HepG2 (cell line): ENCODE results near the gene SAPCD1. TPM values are rescaled to one million over a fixed set of nuclear protein-coding genes. Genes with fewer than 3 reads are reported as not detected.

Experiments
- CEBPZ ChIP-seq: IDR thresholded peaks from 2 replicates; pipeline ENCODE4 v1.6.1; 2012; ENCODE audit warnings: low read length, improper control_type of control experiment
- E2F2 ChIP-seq: sonication (generic); formaldehyde crosslinking; IDR thresholded peaks from 2 replicates; pipeline ENCODE4 v1.4.0; 2020; ENCODE audit warnings: missing genetic modification reagents, borderline replicate concordance
- FOXJ3 ChIP-seq: sonication (generic); formaldehyde crosslinking; IDR thresholded peaks from 2 replicates; pipeline ENCODE4 v1.4.0; 2020; ENCODE audit warnings: missing genetic modification reagents, mild to moderate bottlenecking, borderline replicate concordance
- FOXP1 ChIP-seq, 2 experiments: fragments of 450-650 bp in 1 of 2; IDR thresholded peaks; 2 replicates each; pipeline ENCODE4 v1.6.1; 2017 to 2018; ENCODE audit warnings: antibody characterized with exemption in 1 of 2
- GABPA ChIP-seq, 2 experiments: IDR thresholded peaks; 2 replicates each; pipeline ENCODE4 v1.6.1; 2011 to 2016; ENCODE audit warnings: low read depth in 2 of 2, low read length in 1 of 2, missing biosample characterization in 1 of 2, missing genetic modification characterization in 1 of 2
- NFYB ChIP-seq: sonication (generic); formaldehyde crosslinking; IDR thresholded peaks from 2 replicates; pipeline ENCODE4 v1.4.0; 2020; ENCODE audit warnings: missing genetic modification reagents
- PCBP1 ChIP-seq: fragments of 200-400 bp; formaldehyde crosslinking; IDR thresholded peaks from 2 replicates; pipeline ENCODE4 v1.6.1; 2017; ENCODE audit warnings: mild to moderate bottlenecking, low read depth, low read length, borderline replicate concordance
- PHF20 ChIP-seq: sonication (generic); formaldehyde crosslinking; IDR thresholded peaks from 2 replicates; pipeline ENCODE4 v1.5.0; 2020; ENCODE audit warnings: mild to moderate bottlenecking, missing genetic modification reagents
- RAD21 ChIP-seq: fragments of 450-650 bp; formaldehyde crosslinking; IDR thresholded peaks from 2 replicates; pipeline ENCODE4 v1.5.0; 2020; ENCODE audit warnings: mild to moderate bottlenecking
- SRSF9 ChIP-seq: fragments of 200-400 bp; formaldehyde crosslinking; IDR thresholded peaks from 2 replicates; pipeline ENCODE4 v1.6.1; 2018; ENCODE audit warnings: borderline replicate concordance, mild to moderate bottlenecking, low read depth, low read length; ENCODE audit not compliant: insufficient read depth, poor library complexity, severe bottlenecking
- ZBTB14 ChIP-seq: sonication (generic); formaldehyde crosslinking; IDR thresholded peaks from 2 replicates; pipeline ENCODE4 v1.4.0; 2020; ENCODE audit warnings: missing genetic modification reagents
- ZBTB44 ChIP-seq: sonication (generic); formaldehyde crosslinking; IDR thresholded peaks from 2 replicates; pipeline ENCODE4 v1.4.0; 2020; ENCODE audit warnings: missing genetic modification reagents
- ZNF18 ChIP-seq: sonication (generic); formaldehyde crosslinking; IDR thresholded peaks from 2 replicates; pipeline ENCODE4 v1.8.0; 2022; ENCODE audit warnings: mild to moderate bottlenecking, missing genetic modification reagents; ENCODE audit not compliant: insufficient replicate concordance
- ZNF251 ChIP-seq: sonication (generic); formaldehyde crosslinking; IDR thresholded peaks from 2 replicates; pipeline ENCODE4 v1.9.0; 2021; ENCODE audit warnings: mild to moderate bottlenecking, missing genetic modification reagents
- ZNF768 ChIP-seq: sonication (generic); formaldehyde crosslinking; IDR thresholded peaks from 2 replicates; pipeline ENCODE4 v1.4.0; 2020; ENCODE audit warnings: missing genetic modification reagents
- polyA plus RNA-seq, 8 experiments: library from polyadenylated mRNA; depleted of rRNA in 3 of 8; stranded (reverse) in 7 of 8; unstranded in 1 of 8; fragments of >200 nt; fragmentation: Illumina TruSeq in 4 of 8; extraction: Trizol in 4 of 8; gene quantifications; 2 replicates each; pipeline versions ENCODE4 v1.2.1 to v1.2.3, GENCODE V29; 2011 to 2016; ENCODE audit warnings: low read depth in 4 of 8, missing spikeins in 1 of 8, mixed read lengths in 1 of 8; ENCODE audit not compliant: insufficient read depth in 1 of 8
- total RNA-seq, 5 experiments: library from RNA; depleted of rRNA; stranded (reverse); fragments of >200 nt; fragmentation: Illumina TruSeq; extraction: Trizol; gene quantifications; 2 replicates each; pipeline ENCODE4 v1.2.3, GENCODE V29; 2016; ENCODE audit warnings: low read depth in 1 of 5

The SAPCD1 gene
- total and polyA plus RNA-seq, 2 of the 13 experiments (the other 11 are each of a cell fraction or from before 2014, with no cell fraction given), result 2.5 to 3.9 TPM

- TF ChIP-seq RAD21 (CRISPR knock-in tag) (no peak), PCBP1 (peak; percentile 76), FOXP1 (IDR thresholded peaks at IDR 0.05) (no peak), FOXP1 (CRISPR knock-in tag; IDR thresholded peaks at IDR 0.05) (peak; percentile 34; the same call in 1 of the 2 replicates), FOXJ3 (CRISPR knock-in tag) (no peak), ZNF18 (no peak), E2F2 (CRISPR knock-in tag) (no peak), SRSF9 (no peak), NFYB (CRISPR knock-in tag) (no peak), ZBTB44 (CRISPR knock-in tag) (no peak), ZNF251 (CRISPR knock-in tag) (no peak), CEBPZ (no peak), GABPA (IDR thresholded peaks at IDR 0.05; ENCODE audit: low read depth, low read length) (no peak), GABPA (CRISPR knock-in tag; IDR thresholded peaks at IDR 0.05; ENCODE audit: low read depth) (no peak; the same call in 1 of the 2 replicates), PHF20 (0 out of 2 replicates have a peak, but pooled peaks have one; percentile 12), ZNF768 (CRISPR knock-in tag) (peak; percentile 48; the same call in 1 of the 2 replicates), ZBTB14 (CRISPR knock-in tag) (no peak)
Observed at GRCh38 chr6:31776989-31777666, 14.7 kb downstream of the SAPCD1 start, which contains the start of gene VWA7 (continued).
